A673 (cell line): ENCODE measurements around the gene OR4D5. TPM values are rescaled to one million over a fixed set of nuclear protein-coding genes. Genes with fewer than 3 reads are reported as not detected.

Experiments
- BruUV-seq: library from RNA; stranded (reverse); fragments of 400-500 nt; replicated peaks from 2 replicates; lab custom pipeline; 2021; lab: Mats Ljungman, UMichigan
- CTCF ChIA-PET: fragments of 300-600 bp; sonication (Branson Sonifier 250); formaldehyde crosslinking; loops from one replicate; lab custom pipeline; 2022; ENCODE audit warnings: antibody characterized with exemption; lab: Charles Lee
- POLR2A ChIA-PET: fragments of 300-600 bp; sonication (Branson Sonifier 250); formaldehyde crosslinking; loops from one replicate; lab custom pipeline; 2022; ENCODE audit warnings: antibody characterized with exemption; ENCODE audit not compliant: low non-redundant PET; lab: Charles Lee
- DNase-seq: peaks from one replicate; pipeline ENCODE4 v3.0.0-alpha.2; 2015; ENCODE audit warnings: low spot score
- H3K27ac ChIP-seq: fragments of 200-600 bp; sonication (generic); 2 replicates; pipeline ENCODE4 v1.5.1; 2016; ENCODE audit warnings: mixed run types, low read depth, mild to moderate bottlenecking, mixed read lengths, antibody characterized with exemption, low read length; ENCODE audit not compliant: poor library complexity, severe bottlenecking
- H3K27me3 ChIP-seq: fragments of 200-600 bp; sonication (generic); replicated peaks from 2 replicates; pipeline ENCODE4 v1.6.1; 2017; ENCODE audit warnings: mixed run types, low read depth, mild to moderate bottlenecking, mixed read lengths, antibody characterized with exemption, low read length; ENCODE audit not compliant: insufficient read depth, poor library complexity
- H3K36me3 ChIP-seq: fragments of 200-600 bp; sonication (generic); 2 replicates; pipeline ENCODE4 v1.6.1; 2016; ENCODE audit warnings: mixed run types, mild to moderate bottlenecking, mixed read lengths, antibody characterized with exemption, low read length; ENCODE audit not compliant: insufficient read depth, poor library complexity, severe bottlenecking
- H3K4me1 ChIP-seq: fragments of 200-600 bp; sonication (generic); 2 replicates; pipeline ENCODE4 v1.6.1; 2017; ENCODE audit warnings: mixed run types, mild to moderate bottlenecking, mixed read lengths, antibody characterized with exemption, low read length; ENCODE audit not compliant: insufficient read depth, poor library complexity, severe bottlenecking
- H3K4me3 ChIP-seq: fragments of 200-600 bp; sonication (generic); 2 replicates; pipeline ENCODE4 v1.5.1; 2016; ENCODE audit warnings: low read depth, mixed run types, mild to moderate bottlenecking, mixed read lengths, low read length; ENCODE audit not compliant: poor library complexity, severe bottlenecking
- H3K9me3 ChIP-seq: fragments of 200-600 bp; sonication (generic); 2 replicates; pipeline ENCODE4 v1.6.1; 2016; ENCODE audit warnings: mixed run types, low read depth, mild to moderate bottlenecking, mixed read lengths, antibody characterized with exemption, low read length; ENCODE audit not compliant: poor library complexity, severe bottlenecking
- EZH2 ChIP-seq: fragments of 200-600 bp; sonication (generic); IDR thresholded peaks from 2 replicates; pipeline ENCODE4 v1.6.1; 2017; ENCODE audit warnings: borderline replicate concordance, low read depth, mild to moderate bottlenecking, mixed read lengths, antibody characterized with exemption, low read length; ENCODE audit not compliant: poor library complexity, severe bottlenecking
- intact Hi-C: fragments of 100-400 bp; cut with micrococcal nuclease; formaldehyde crosslinking; loops from one replicate; pipeline ENCODE4 v1.10.0; 2022; ENCODE audit not compliant: unreplicated experiment
- total RNA-seq: library from RNA; stranded (reverse); gene quantifications from 2 replicates; pipeline ENCODE4 v1.2.3, GENCODE V29; 2021
- TF ChIP-seq, protein P1 (sequence below): fragments of 300-800, 200-600 bp; sonication (generic); conservative IDR thresholded peaks from 2 replicates; pipeline ENCODE4 v1.5.1; 2017; ENCODE audit warnings: low read depth, mild to moderate bottlenecking, antibody characterized with exemption, low read length, moderate library complexity, mixed read lengths

OR4D5 gene
- total RNA-seq, 1 experiment from 2014 or later, result not detected

DNA sequence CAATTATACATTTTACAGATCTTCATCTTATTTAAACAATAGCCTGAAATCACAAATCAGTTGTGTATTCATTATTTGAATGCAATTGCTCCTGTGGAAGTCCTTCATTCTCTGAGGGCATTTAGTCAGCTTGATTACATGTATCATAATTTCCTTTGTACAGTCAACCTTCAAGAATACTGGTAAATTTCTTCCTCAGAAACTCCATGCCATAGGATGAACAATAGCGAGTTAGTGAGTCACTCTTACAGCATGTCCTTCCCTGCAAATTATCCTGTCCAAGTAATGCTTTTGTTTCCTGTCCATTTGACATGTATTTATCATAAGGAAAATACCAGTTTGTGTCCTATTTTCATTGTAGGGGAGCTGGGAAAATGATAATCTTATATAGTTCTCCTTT is 34.4 kb downstream of the OR4D5 start:
- H3K27me3 ChIP-seq, result no peaks in the 10 kb centered on the region
- no peaks in the 10 kb centered on the region for H3K4me1 ChIP-seq
- ChIA-PET CTCF (no interaction called here), POLR2A (no interaction called here)
- no peaks in the 10 kb centered on the region for H3K36me3 ChIP-seq
- H3K4me3 ChIP-seq, result no peak overlapping the region
- TF ChIP-seq EZH2, result no peak
- TF ChIP-seq, protein P1, sequence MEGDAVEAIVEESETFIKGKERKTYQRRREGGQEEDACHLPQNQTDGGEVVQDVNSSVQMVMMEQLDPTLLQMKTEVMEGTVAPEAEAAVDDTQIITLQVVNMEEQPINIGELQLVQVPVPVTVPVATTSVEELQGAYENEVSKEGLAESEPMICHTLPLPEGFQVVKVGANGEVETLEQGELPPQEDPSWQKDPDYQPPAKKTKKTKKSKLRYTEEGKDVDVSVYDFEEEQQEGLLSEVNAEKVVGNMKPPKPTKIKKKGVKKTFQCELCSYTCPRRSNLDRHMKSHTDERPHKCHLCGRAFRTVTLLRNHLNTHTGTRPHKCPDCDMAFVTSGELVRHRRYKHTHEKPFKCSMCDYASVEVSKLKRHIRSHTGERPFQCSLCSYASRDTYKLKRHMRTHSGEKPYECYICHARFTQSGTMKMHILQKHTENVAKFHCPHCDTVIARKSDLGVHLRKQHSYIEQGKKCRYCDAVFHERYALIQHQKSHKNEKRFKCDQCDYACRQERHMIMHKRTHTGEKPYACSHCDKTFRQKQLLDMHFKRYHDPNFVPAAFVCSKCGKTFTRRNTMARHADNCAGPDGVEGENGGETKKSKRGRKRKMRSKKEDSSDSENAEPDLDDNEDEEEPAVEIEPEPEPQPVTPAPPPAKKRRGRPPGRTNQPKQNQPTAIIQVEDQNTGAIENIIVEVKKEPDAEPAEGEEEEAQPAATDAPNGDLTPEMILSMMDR, result no peak
- intact Hi-C loops, result no loop called here
- no peak overlapping the region for H3K27ac ChIP-seq
- no peaks in the 10 kb centered on the region for H3K9me3 ChIP-seq
- peak; percentile 53 for DNase-seq
- no TSS peak for BruUV-seq

DNA sequence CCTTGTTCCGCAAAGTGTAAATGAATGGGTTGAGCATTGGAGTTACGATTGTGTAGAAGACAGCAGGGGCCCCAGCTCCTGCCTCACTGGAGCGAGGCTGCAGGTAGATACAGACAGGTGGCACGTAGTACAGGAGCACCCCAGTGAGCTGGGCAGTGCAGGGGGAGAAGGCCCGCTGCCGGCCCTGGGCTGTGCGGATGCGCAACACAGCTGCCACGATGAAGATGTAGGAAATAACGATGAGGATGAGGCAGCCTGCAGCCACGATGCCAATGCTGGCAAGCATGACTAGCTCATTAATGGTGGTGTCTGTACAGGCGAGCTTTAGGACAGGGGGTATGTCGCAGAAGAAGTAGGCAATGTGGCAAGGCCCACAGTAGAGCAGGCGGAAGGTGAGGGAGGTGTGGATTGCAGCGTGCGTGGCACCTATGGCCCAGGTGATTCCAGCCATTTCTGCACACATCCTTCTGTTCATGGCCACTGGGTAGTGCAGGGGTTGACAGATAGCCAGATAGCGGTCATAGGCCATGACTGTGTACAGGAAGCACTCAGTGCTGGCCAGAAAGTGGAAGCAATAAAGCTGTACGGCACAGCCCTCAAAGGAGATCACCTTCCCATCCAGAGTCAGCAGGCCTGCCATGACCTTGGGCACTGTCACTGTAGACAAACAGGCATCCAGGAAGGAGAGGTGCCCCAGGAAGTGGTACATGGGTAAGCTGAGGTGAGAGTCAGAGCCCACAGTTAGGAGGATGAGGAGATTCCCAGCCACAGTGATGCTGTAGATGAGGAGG is 37.5 kb downstream of the OR4D5 start:
- CTCF ChIA-PET, result interaction anchor here (0.6 kb wide), 1 partner anchor 432 kb away, joined by 3 read pairs; no protein-coding TSS in a partner anchor
- no peak overlapping the region for H3K27ac ChIP-seq
- no peak for DNase-seq
- no peak for TF ChIP-seq EZH2
- TF ChIP-seq, protein P1, result no peak
- H3K9me3 ChIP-seq, result no peaks in the 10 kb centered on the region
- H3K36me3 ChIP-seq, result no peaks in the 10 kb centered on the region
- intact Hi-C loops, result no loop called here
- no peak overlapping the region for H3K4me3 ChIP-seq
- no peaks in the 10 kb centered on the region for H3K27me3 ChIP-seq
- BruUV-seq, result no TSS peak
- no peaks in the 10 kb centered on the region for H3K4me1 ChIP-seq
- POLR2A ChIA-PET, result no interaction called here

DNA sequence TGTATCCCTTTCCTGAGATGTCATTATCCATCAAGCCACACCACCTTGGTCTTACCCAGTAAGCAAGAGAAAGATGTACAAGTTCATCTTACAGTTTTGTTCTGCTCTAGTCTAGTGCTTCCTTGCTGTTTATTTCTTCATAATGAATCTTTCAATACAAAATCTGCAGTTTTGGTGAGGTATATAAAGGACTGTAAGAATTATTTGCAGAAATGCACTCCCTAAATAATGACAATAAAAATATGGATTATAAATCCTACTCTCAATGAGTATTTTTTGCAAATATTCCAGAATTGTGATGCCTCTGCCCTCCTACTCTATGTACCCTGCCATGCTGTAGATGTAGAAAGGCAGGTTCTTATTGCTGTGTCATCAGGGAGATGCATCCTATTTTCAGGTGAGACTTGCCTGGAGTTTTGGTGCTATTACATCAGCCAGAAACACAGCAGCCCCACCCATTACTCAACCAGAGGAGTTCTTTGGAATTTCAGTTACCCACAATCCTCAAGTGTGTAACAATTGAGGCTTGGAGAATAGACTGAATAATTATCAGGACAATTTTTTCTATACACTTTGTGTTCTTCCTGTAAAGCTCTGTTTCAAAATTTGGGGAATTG is 38.4 kb downstream of the OR4D5 start, which contains the start of gene OR10S1:
TSS of gene OR10S1 (minus strand) at position 51 of the 617 bp plus-strand sequence. CDS start 117 bp downstream, outside the sequence.
- no peaks in the 10 kb centered on the region for H3K27me3 ChIP-seq
- TF ChIP-seq EZH2, result no peak
- TF ChIP-seq, protein P1, result no peak
- no peak for DNase-seq
- no peak within 1 kb of the TSS for H3K4me3 ChIP-seq
- POLR2A ChIA-PET, result no interaction called here
- BruUV-seq, result no TSS peak
- intact Hi-C loops, result no loop called here
- H3K9me3 ChIP-seq, result no peaks in the 10 kb centered on the region
- no peaks in the 10 kb centered on the region for H3K4me1 ChIP-seq
- H3K36me3 ChIP-seq, result no peaks in the 10 kb centered on the region
- CTCF ChIA-PET, result no interaction called here
- no peak within 1 kb of the TSS for H3K27ac ChIP-seq
